ES-I3 (cell line): ENCODE results near the gene ZDHHC19.

Source experiments
- H3K36me3 ChIP-seq: 2 replicates; pipeline ENCODE4 v1.6.1; 2013; ENCODE audit warnings: mild to moderate bottlenecking, low read length, control low read depth, moderate library complexity; ENCODE audit not compliant: insufficient read depth
- H3K4me1 ChIP-seq: 2 replicates; pipeline ENCODE4 v1.6.1; 2013; ENCODE audit warnings: mild to moderate bottlenecking, control low read depth, low read length; ENCODE audit not compliant: insufficient read depth
- H3K9ac ChIP-seq: 2 replicates; pipeline ENCODE4 v1.6.1; 2013; ENCODE audit warnings: low read depth, mild to moderate bottlenecking, low read length, moderate library complexity
- H3K9me3 ChIP-seq: 2 replicates; pipeline ENCODE4 v1.6.1; 2013; ENCODE audit warnings: mild to moderate bottlenecking, low read length, moderate library complexity; ENCODE audit not compliant: control insufficient read depth, insufficient read depth

ZDHHC19 gene

GRCh38 chr3:196232882-196233251 lies 21.7 kb upstream of the ZDHHC19 start:
- no peaks in the 10 kb centered on the region for H3K9me3 ChIP-seq
- peaks cover 3% of the 10 kb centered on the region for H3K36me3 ChIP-seq
- no peak overlapping the region for H3K9ac ChIP-seq
- H3K4me1 ChIP-seq, result no peaks in the 10 kb centered on the region

- H3K4me1 ChIP-seq, result peaks cover 3% of the 10 kb centered on the region; the same call in 1 of the 2 replicates
- H3K9ac ChIP-seq, result no peak overlapping the region
- H3K36me3 ChIP-seq, result no peaks in the 10 kb centered on the region; the same call in 1 of the 2 replicates
- H3K9me3 ChIP-seq, result no peaks in the 10 kb centered on the region
Measured at GRCh38 chr3:196232154-196232881, 21.1 kb upstream of the ZDHHC19 start.

- Histone ChIP-seq H3K9ac (no peak overlapping the region), H3K9me3 (no peaks in the 10 kb centered on the region), H3K36me3 (no peaks in the 10 kb centered on the region; the same call in 1 of the 2 replicates), H3K4me1 (peaks cover 6% of the 10 kb centered on the region; the same call in 1 of the 2 replicates)
Measured at GRCh38 chr3:196227629-196228493, 16.7 kb upstream of the ZDHHC19 start.

GRCh38 chr3:196227121-196227561 lies 15.9 kb upstream of the ZDHHC19 start:
- no peak overlapping the region for H3K9ac ChIP-seq
- no peaks in the 10 kb centered on the region for H3K9me3 ChIP-seq
- H3K4me1 ChIP-seq, result peaks cover 6% of the 10 kb centered on the region; the same call in 1 of the 2 replicates
- no peaks in the 10 kb centered on the region for H3K36me3 ChIP-seq

- peaks cover 6% of the 10 kb centered on the region; the same call in 1 of the 2 replicates for H3K4me1 ChIP-seq
- no peaks in the 10 kb centered on the region for H3K9me3 ChIP-seq
- H3K36me3 ChIP-seq, result no peaks in the 10 kb centered on the region
- H3K9ac ChIP-seq, result no peak overlapping the region
Measured at GRCh38 chr3:196225763-196226364, 14.7 kb upstream of the ZDHHC19 start.

GRCh38 chr3:196225086-196225485 lies 13.9 kb upstream of the ZDHHC19 start:
- no peaks in the 10 kb centered on the region for H3K9me3 ChIP-seq
- H3K36me3 ChIP-seq, result no peaks in the 10 kb centered on the region
- H3K4me1 ChIP-seq, result peaks cover 6% of the 10 kb centered on the region; the same call in 1 of the 2 replicates
- H3K9ac ChIP-seq, result no peak overlapping the region

- H3K4me1 ChIP-seq, result peaks cover 6% of the 10 kb centered on the region; the same call in 1 of the 2 replicates
- no peaks in the 10 kb centered on the region for H3K9me3 ChIP-seq
- no peaks in the 10 kb centered on the region for H3K36me3 ChIP-seq
- no peak overlapping the region for H3K9ac ChIP-seq
Measured at GRCh38 chr3:196222876-196223595, 11.8 kb upstream of the ZDHHC19 start.

- Histone ChIP-seq H3K9ac (no peak overlapping the region), H3K36me3 (no peaks in the 10 kb centered on the region), H3K4me1 (peaks cover 2% of the 10 kb centered on the region; the same call in 1 of the 2 replicates), H3K9me3 (no peaks in the 10 kb centered on the region)
Measured at GRCh38 chr3:196220991-196221390, 9.8 kb upstream of the ZDHHC19 start.

- peaks cover 5% of the 10 kb centered on the region; the same call in 1 of the 2 replicates for H3K4me1 ChIP-seq
- H3K9me3 ChIP-seq, result no peaks in the 10 kb centered on the region
- no peaks in the 10 kb centered on the region for H3K36me3 ChIP-seq
- H3K9ac ChIP-seq, result no peak overlapping the region
Measured at GRCh38 chr3:196220587-196220986, 9.4 kb upstream of the ZDHHC19 start.

- no peaks in the 10 kb centered on the region for H3K36me3 ChIP-seq
- no peaks in the 10 kb centered on the region for H3K9me3 ChIP-seq
- H3K4me1 ChIP-seq, result peaks cover 8% of the 10 kb centered on the region; the same call in 1 of the 2 replicates
- H3K9ac ChIP-seq, result no peak overlapping the region
Measured at GRCh38 chr3:196219970-196220311, 8.7 kb upstream of the ZDHHC19 start.

GRCh38 chr3:196219194-196219969 lies 8.2 kb upstream of the ZDHHC19 start:
- H3K4me1 ChIP-seq, result peaks cover 12% of the 10 kb centered on the region; the same call in 1 of the 2 replicates
- H3K9ac ChIP-seq, result no peak overlapping the region
- no peaks in the 10 kb centered on the region for H3K36me3 ChIP-seq
- no peaks in the 10 kb centered on the region for H3K9me3 ChIP-seq

GRCh38 chr3:196218155-196218712 lies 7.0 kb upstream of the ZDHHC19 start:
- Histone ChIP-seq H3K4me1 (peaks cover 12% of the 10 kb centered on the region; the same call in 1 of the 2 replicates), H3K9me3 (no peaks in the 10 kb centered on the region), H3K36me3 (no peaks in the 10 kb centered on the region), H3K9ac (no peak overlapping the region)
